Naive thymus-derived CD4-positive, alpha-beta T cell (primary cell): ENCODE data around the gene SELENOI. TPM values are rescaled to one million over a fixed set of nuclear protein-coding genes. Genes with fewer than 3 reads are reported as not detected.

Experiments
- polyA plus RNA-seq, 2 donors: library from polyadenylated mRNA; unstranded; fragments of 300-500 nt; fragmentation: Illumina TruSeq; gene quantifications; one replicate each; pipeline ENCODE4 v1.2.3, GENCODE V29; 2021
- total RNA-seq, 6 experiments: library from RNA in 5 of 6; stranded (reverse) in 5 of 6; gene quantifications; 1 replicate in 5 of 6; 2 replicates in 1 of 6; pipeline ENCODE4 v1.2.3 and lab custom pipeline; 2021 to 2026

The SELENOI gene
- total and polyA plus RNA-seq, 7 experiments from 2014 or later, result 3.4 to 33.6 (median 19.3) TPM

Other genes starting within 250 kb of the SELENOI start
- 1 to 10 TPM; 4.5 to 8.4 (median 4.9) TPM for gene GAREM2, start 173.1 kb upstream of the SELENOI start, total RNA-seq
- gene GAREM2, start 173.1 kb upstream of the SELENOI start, polyA plus RNA-seq, result 1 to 10 TPM; 2.4 to 2.6 TPM
- gene HADHA, start 101.5 kb upstream of the SELENOI start, total RNA-seq, result 100 to 1,000 TPM in 3 of 5 experiments, 10 to 100 TPM in 2; 83.8 to 111 (median 102) TPM
- gene HADHA, start 101.5 kb upstream of the SELENOI start, polyA plus RNA-seq, result 100 to 1,000 TPM; 116 to 150 TPM
- gene HADHB, start 101.2 kb upstream of the SELENOI start, total RNA-seq, result 10 to 100 TPM; 38.1 to 77.5 (median 64.2) TPM
- 100 to 1,000 TPM in 1 of 2 donors, 10 to 100 TPM in 1; 86.3 to 112 TPM for gene HADHB, start 101.2 kb upstream of the SELENOI start, polyA plus RNA-seq
- 1 to 10 TPM; 1.2 to 5.0 (median 2.6) TPM for gene ADGRF3, start 646 bp downstream of the SELENOI start, total RNA-seq
- gene ADGRF3, start 646 bp downstream of the SELENOI start, polyA plus RNA-seq, result under 1 TPM; 0.09 to 0.47 TPM
- under 1 TPM in 1 of 5 experiments, not detected in 4; 0.29 TPM for gene DRC1, start 55.8 kb downstream of the SELENOI start, total RNA-seq
- gene DRC1, start 55.8 kb downstream of the SELENOI start, polyA plus RNA-seq, result not detected
- 10 to 100 TPM in 1 of 5 experiments, under 1 TPM in 3, not detected in 1; 0.16 to 14.8 (median 0.71) TPM for gene OTOF, start 132.0 kb downstream of the SELENOI start, total RNA-seq
- under 1 TPM in 1 of 2 donors, not detected in 1; 0.22 TPM for gene OTOF, start 132.0 kb downstream of the SELENOI start, polyA plus RNA-seq